Non-pigmented ciliary epithelial cell (primary cell): ENCODE data around the gene HTR2A.
"Not testable (repeated sequence)": the region's sequence is repeated elsewhere in the genome, so short reads cannot be mapped to it uniquely, and the experiment has no call there.

Experiments
- DNase-seq: peaks from one replicate; pipeline ENCODE4 v3.0.0-alpha.2; 2010; ENCODE audit warnings: low read depth

The HTR2A gene

DNA sequence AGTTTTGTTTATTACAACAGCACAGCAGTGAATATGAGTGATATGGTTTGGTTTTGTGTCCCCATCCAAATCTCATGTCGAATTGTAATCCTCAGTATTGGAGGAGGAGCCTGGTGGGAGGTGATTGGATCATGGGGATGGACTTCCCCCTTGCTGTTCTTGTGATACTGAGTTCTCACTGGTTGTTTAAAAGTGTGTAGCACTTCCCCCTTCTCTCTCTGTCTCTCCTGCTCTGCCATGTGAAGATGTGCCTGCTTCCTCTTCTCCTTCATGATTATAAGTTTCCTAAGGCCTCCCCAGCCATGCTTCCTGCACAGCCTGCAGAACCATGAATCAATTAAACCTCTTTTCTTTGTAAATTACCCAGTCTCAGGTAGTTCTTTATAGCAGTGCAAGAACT, 91.9 kb downstream of the HTR2A start:
- not testable (repeated sequence) for DNase-seq

DNA sequence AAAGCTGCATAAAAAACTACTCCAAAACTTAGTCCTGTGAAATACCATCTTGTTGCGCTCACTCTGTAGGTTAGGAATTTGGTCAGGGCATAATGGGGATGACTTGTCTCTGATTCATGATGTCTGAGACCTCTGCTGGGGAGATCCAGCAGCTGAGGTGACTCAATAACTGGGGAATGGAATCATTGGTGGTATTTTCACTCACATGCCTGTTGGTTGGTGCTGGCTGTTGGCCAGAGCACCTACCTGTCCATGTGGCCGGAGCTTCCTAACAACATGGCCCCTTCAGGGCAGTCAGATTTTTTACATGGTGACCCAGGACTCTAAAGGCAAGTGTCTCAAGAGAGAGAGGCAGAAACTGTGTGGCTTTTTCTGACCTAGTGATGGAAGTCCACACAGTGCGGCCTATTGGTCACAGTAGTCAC, 92.5 kb downstream of the HTR2A start:
- DNase-seq: peak; percentile 98

DNA sequence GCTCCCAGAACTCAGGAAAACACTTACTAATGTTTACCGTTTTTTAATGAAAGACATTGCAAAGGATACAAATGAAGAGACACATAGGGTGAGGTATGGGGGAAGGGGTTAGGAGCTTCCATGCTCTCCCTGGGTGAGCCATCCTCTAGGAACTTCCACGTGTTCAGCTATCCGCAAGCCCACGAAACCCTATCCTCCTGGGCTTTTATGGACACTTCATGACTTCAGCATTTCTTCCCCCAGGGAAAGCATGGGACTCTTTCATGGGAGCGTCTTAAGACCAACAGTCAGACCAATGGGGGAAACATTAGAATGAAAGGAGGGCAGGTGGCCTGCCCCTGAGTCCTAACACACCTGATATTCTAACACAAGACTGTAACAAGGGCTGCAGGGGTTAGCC, 93.3 kb downstream of the HTR2A start:
- DNase-seq: no peak

GRCh38 chr13:46801858-46802257, 95.0 kb downstream of the HTR2A start:
- no peak for DNase-seq

GRCh38 chr13:46799139-46799538, 97.7 kb downstream of the HTR2A start:
- DNase-seq: no peak

- DNase-seq: no peak
Observed at GRCh38 chr13:46797501-46798237, 99.2 kb downstream of the HTR2A start.

DNA sequence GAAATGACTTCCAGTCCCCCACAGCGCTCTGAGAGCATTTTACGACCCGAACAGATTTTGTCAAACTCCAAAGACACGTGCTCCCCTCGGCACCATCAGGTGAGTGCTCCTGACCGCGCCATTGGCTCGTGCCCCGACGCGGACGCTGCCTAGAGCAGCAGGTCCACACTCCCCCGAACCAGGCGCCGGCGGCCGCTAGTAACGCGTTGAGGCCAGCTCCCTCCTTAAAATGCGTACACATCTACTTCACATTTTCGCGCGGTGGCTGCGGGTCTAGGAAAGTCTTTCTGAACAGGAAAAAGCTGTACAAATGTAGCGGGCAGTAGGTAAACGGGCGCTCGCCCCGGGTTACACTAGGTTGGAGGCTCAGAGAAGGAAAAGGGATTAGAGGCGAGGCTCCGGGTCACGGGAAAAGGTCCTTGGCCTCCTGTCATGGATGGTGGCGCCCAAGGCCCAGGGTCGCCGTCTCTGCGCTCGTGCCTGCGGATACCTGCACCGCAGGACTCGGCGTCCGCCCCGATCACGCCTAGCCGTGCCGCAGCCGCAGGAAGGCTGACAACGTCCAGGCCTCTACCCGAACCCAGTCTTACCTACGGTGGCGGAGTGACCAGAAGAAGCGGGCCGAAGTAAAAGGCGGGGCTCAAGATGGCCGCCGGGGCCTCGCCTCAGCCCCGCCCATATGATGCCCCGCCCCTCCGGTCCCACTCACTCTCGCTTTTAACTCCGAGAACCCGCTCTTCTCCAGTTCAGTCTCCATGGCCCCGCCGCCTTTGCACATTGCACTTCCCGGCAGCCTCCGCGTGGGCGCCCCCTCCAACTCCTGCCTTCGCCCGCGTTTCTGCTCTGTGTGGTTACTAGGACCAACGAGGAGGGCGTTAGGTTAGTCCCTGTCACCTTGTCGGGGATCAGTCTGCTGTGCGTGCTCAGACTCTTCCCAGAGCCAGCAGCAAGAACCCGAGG, 100.1 kb downstream of the HTR2A start, which contains the start of gene ESD:
Gene ESD (minus strand): TSS at position 647 of the 960 bp plus-strand sequence. CDS start 5,748 bp downstream, outside the sequence.
- DNase-seq: peak; percentile 62

DNA sequence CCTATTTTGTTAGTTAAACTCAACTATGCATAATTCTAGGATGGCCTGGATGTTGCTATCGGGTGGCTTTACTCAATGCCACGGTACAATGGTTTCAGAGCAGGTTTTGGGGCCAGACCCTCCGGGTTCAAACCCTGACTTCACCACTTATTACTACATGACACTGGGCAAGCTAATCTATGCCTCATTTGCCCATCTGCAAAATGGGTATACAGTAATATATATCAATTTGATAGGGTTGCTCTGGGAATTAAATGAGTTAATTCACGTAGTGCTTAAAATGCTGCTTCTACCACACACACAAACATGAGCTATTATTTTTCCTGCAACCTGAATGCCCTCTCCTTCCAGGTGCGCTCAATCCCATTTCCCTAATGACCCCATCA, 100.7 kb downstream of the HTR2A start:
- no peak for DNase-seq

- DNase-seq: no peak
Observed at GRCh38 chr13:46795321-46795720, 101.5 kb downstream of the HTR2A start.

DNA sequence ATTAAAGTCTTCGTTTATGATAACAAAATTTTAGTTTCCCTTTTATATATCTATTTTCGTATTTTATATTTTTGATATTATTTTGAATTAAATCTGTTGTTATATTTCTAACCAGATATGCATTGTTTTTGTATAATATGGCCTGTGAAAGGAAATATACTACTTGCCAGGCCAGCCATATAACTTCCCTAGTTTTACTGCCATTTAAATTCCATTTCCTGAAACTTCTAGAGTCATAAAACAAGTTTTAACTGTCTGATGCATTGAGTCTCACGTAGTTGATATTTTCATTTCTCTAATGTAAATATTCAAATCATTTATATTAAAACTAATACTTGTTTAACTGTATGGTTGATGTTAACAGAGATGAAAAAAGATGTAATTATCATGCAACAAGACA, 113.3 kb downstream of the HTR2A start:
- no peak for DNase-seq

DNA sequence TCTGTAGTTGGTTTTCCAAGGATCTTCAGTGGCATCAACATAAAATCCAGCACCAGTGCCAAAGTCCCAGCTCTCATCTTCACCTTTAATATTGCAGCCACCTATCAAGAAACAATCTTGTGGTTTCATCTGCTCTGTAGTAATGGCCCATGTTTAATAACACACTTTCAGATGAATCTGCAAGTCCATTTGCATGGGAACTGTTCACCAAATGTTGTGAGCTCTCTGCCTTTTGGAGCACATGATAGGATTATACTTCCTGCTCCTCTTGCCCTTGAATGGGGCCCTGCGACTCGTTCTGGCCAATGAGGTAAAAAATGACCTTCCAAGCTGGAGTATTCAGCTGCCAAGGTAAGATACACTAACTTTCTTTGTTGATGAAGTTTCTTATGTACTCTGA, 114.2 kb downstream of the HTR2A start:
- DNase-seq: no peak

GRCh38 chr13:46782066-46782465, 114.8 kb downstream of the HTR2A start:
- no peak for DNase-seq
